MM.1S (cell line): ENCODE results near the gene IFIT1.

Experiments
- DNase-seq: peaks from one replicate; pipeline ENCODE4 v3.0.0-alpha.2; 2015
- H2AFZ ChIP-seq: fragments of 300-600 bp; sonication (generic); 2 replicates; pipeline ENCODE4 v1.6.0; 2016; ENCODE audit warnings: antibody characterized with exemption, low read length
- H3F3A ChIP-seq: fragments of 300-600 bp; sonication (generic); 2 replicates; pipeline ENCODE4 v1.6.1; 2016; ENCODE audit warnings: mild to moderate bottlenecking, antibody characterized with exemption, low read length, moderate library complexity, mixed read lengths; ENCODE audit not compliant: insufficient read depth
- H3K27ac ChIP-seq: fragments of 300-600 bp; sonication (generic); 2 replicates; pipeline ENCODE4 v1.5.1; 2016; ENCODE audit warnings: mild to moderate bottlenecking, low read length
- H3K27me3 ChIP-seq: fragments of 300-600 bp; sonication (generic); replicated peaks from 2 replicates; pipeline ENCODE4 v1.6.0; 2016; ENCODE audit warnings: low read length; ENCODE audit not compliant: insufficient read depth
- H3K36me3 ChIP-seq: fragments of 300-600 bp; sonication (generic); replicated peaks from 2 replicates; pipeline ENCODE4 v1.6.1; 2016; ENCODE audit warnings: mild to moderate bottlenecking, low read length, mixed read lengths; ENCODE audit not compliant: insufficient read depth
- H3K4me1 ChIP-seq: fragments of 300-600 bp; sonication (generic); 2 replicates; pipeline ENCODE4 v1.6.1; 2016; ENCODE audit warnings: low read length, mixed read lengths
- H3K4me2 ChIP-seq: fragments of 300-600 bp; sonication (generic); 2 replicates; pipeline ENCODE4 v1.6.0; 2016; ENCODE audit warnings: low read depth, low read length
- H3K4me3 ChIP-seq: fragments of 300-600 bp; sonication (generic); 2 replicates; pipeline ENCODE4 v1.5.1; 2016; ENCODE audit warnings: low read length, mixed read lengths
- H3K79me2 ChIP-seq: fragments of 300-600 bp; sonication (generic); 2 replicates; pipeline ENCODE4 v1.6.1; 2016; ENCODE audit warnings: mixed run types, low read length, mixed read lengths
- H3K9ac ChIP-seq: fragments of 300-600 bp; sonication (generic); 2 replicates; pipeline ENCODE4 v1.6.1; 2016; ENCODE audit warnings: low read length, mixed read lengths
- H3K9me2 ChIP-seq: fragments of 300-600 bp; sonication (generic); replicated peaks from 2 replicates; pipeline ENCODE4 v1.6.1; 2016; ENCODE audit warnings: mild to moderate bottlenecking, low read length, mixed read lengths; ENCODE audit not compliant: insufficient read depth
- H3K9me3 ChIP-seq: fragments of 300-600 bp; sonication (generic); replicated peaks from 2 replicates; pipeline ENCODE4 v1.6.1; 2016; ENCODE audit warnings: mild to moderate bottlenecking, low read length, mixed read lengths; ENCODE audit not compliant: insufficient read depth
- H4K20me1 ChIP-seq: fragments of 300-600 bp; sonication (generic); 2 replicates; pipeline ENCODE4 v1.6.1; 2016; ENCODE audit warnings: mild to moderate bottlenecking, low read length, moderate library complexity, mixed read lengths; ENCODE audit not compliant: insufficient read depth
- CTCF ChIP-seq: fragments of 300-600 bp; sonication (generic); IDR thresholded peaks from 2 replicates; pipeline ENCODE4 v1.5.1; 2016; ENCODE audit warnings: antibody characterized with exemption, low read length, mixed read lengths
- EZH2 ChIP-seq: fragments of 300-600 bp; sonication (generic); optimal IDR thresholded peaks from 2 replicates; pipeline ENCODE3; 2017; ENCODE audit warnings: low read depth, mild to moderate bottlenecking, antibody characterized with exemption, low read length, mixed read lengths
- EZH2phosphoT487 ChIP-seq: fragments of 300-600 bp; sonication (generic); IDR thresholded peaks from 2 replicates; pipeline ENCODE4 v1.6.1; 2018; ENCODE audit warnings: antibody characterized with exemption, low read length

Gene IFIT1

GRCh38 chr10:89351780-89352597, 40.4 kb upstream of the IFIT1 start:
- peak; percentile 82 for DNase-seq
- peak overlapping the region; percentile 84 for H3K27ac ChIP-seq
- H4K20me1 ChIP-seq, result no peaks in the 10 kb centered on the region
- H3K27me3 ChIP-seq, result no peaks in the 10 kb centered on the region
- peak overlapping the region; percentile 74 for H3K4me2 ChIP-seq
- peaks cover 28% of the 10 kb centered on the region for H3K4me1 ChIP-seq
- TF ChIP-seq EZH2phosphoT487 (no peak), CTCF (no peak), EZH2 (no peak)
- H3K4me3 ChIP-seq, result peak overlapping the region; percentile 42
- H3F3A ChIP-seq, result peaks cover 22% of the 10 kb centered on the region
- H3K9ac ChIP-seq, result peak overlapping the region; percentile 51
- H3K9me2 ChIP-seq, result no peaks in the 10 kb centered on the region
- H3K79me2 ChIP-seq, result no peaks in the 10 kb centered on the region
- H2AFZ ChIP-seq, result peak overlapping the region; percentile 31
- H3K36me3 ChIP-seq, result no peaks in the 10 kb centered on the region
- no peaks in the 10 kb centered on the region for H3K9me3 ChIP-seq

DNA sequence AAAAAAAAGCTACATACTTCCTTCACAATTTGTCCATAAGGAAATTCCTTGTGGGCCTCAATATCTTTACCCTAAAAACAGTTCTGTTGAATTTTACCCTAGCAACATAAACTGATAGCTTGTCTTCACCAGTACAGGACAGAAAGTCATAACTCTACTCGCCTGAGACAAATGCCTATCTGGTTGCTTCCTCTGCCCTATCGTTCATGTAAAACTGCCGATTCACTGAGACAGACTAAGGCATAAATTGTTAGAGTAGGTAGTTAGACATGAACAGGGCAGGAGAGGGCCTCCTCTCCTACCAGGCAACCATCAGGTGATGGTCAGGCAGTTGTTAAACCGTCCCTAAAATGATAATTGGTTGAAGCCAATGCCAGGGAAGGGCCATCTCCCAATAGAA, 39.6 kb upstream of the IFIT1 start:
- Histone ChIP-seq H3K79me2 (no peaks in the 10 kb centered on the region), H3K4me3 (no peak overlapping the region), H3K4me2 (no peak overlapping the region), H3K4me1 (peaks cover 28% of the 10 kb centered on the region), H2AFZ (no peak overlapping the region), H3K9ac (no peak overlapping the region), H3K27ac (peak overlapping the region; percentile 84; the same call in 1 of the 2 replicates), H3K27me3 (no peaks in the 10 kb centered on the region), H3F3A (peaks cover 22% of the 10 kb centered on the region), H3K36me3 (no peaks in the 10 kb centered on the region), H3K9me2 (no peaks in the 10 kb centered on the region), H3K9me3 (no peaks in the 10 kb centered on the region), H4K20me1 (no peaks in the 10 kb centered on the region)
- TF ChIP-seq EZH2 (no peak), CTCF (no peak), EZH2phosphoT487 (no peak)
- no peak for DNase-seq

DNA sequence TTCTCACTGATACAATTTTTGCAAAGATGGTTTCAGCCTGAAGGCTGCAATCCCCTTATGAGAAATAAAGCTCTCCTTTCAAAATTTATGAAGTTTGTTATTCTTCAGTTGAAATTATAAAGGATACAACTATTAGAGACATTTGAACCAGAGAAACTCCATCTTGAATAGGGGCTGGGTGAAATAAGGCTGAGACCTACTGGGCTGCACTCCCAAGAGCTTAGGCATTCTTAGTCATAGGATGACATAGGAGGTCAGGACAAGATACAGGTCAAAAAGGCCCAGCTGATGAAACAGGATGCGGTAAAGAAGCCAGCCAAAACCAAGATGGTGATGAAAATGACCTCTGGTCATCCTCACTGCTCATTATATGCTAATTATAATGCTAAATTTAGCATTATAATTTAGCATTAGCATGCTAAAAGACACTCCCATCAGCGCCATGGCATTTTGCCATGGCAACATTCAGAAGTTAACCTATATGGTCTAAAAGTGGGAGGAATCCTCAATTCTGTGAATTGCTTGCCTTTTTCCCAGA, 37.0 kb upstream of the IFIT1 start:
- Histone ChIP-seq H3K79me2 (no peaks in the 10 kb centered on the region), H3K4me3 (no peak overlapping the region), H3K4me1 (peaks cover 26% of the 10 kb centered on the region), H4K20me1 (no peaks in the 10 kb centered on the region), H3K27me3 (no peaks in the 10 kb centered on the region), H3K9me2 (no peaks in the 10 kb centered on the region), H3K27ac (no peak overlapping the region), H2AFZ (no peak overlapping the region), H3K4me2 (no peak overlapping the region), H3F3A (peaks cover 20% of the 10 kb centered on the region), H3K9me3 (no peaks in the 10 kb centered on the region), H3K36me3 (no peaks in the 10 kb centered on the region), H3K9ac (no peak overlapping the region)
- no peak for DNase-seq
- TF ChIP-seq EZH2 (no peak), EZH2phosphoT487 (no peak), CTCF (no peak)
